ENCODE results near the gene CFAP91.

Gene CFAP91

GRCh38 chr3:119751423-119751822, 48.6 kb downstream of the CFAP91 start:
- no peak overlapping the region for H2BK15ac ChIP-seq (ENCODE audit: low read length)
- H3K14ac ChIP-seq (ENCODE audit: low read length) = no peak overlapping the region
- H3K9me3 ChIP-seq (replicated peaks in 1 of 2; ENCODE audit: control insufficient read depth in 2 of 2, insufficient read depth in 1 of 2, low read depth in 1 of 2, low read length in 2 of 2) = peaks cover 3 to 19% of the 10 kb centered on the region in 2 donors
- H3K23ac ChIP-seq (ENCODE audit: low read depth, low read length, poor library complexity) = no peak overlapping the region
- no peak overlapping the region for H2BK5ac ChIP-seq (ENCODE audit: low read length)
- H3K9ac ChIP-seq (ENCODE audit: low read depth, low read length, poor library complexity) = no peak overlapping the region
- H3K18ac ChIP-seq (ENCODE audit: low read length) = no peak overlapping the region
- H4K91ac ChIP-seq (ENCODE audit: low read depth, low read length, poor library complexity) = no peak overlapping the region
- no peak overlapping the region for H3K4ac ChIP-seq (ENCODE audit: low read length)
- peaks cover 11 to 48% of the 10 kb centered on the region in 2 donors for H3K36me3 ChIP-seq (replicated peaks in 1 of 2; ENCODE audit: control insufficient read depth in 2 of 2, insufficient read depth in 2 of 2, low read length in 2 of 2)
- no peaks in the 10 kb centered on the region for H3K27me3 ChIP-seq (ENCODE audit: control insufficient read depth in 3 of 3, insufficient read depth in 3 of 3, low read depth in 1 of 3, low read length in 3 of 3)
- H2BK120ac ChIP-seq (ENCODE audit: low read depth, low read length) = no peak overlapping the region
- H2AFZ ChIP-seq (ENCODE audit: low read length) = no peak overlapping the region
- no peak overlapping the region for H2BK12ac ChIP-seq (ENCODE audit: low read length)
- no peak for DNase-seq (ENCODE audit: low spot score)
- no peak overlapping the region for H3K4me3 ChIP-seq (ENCODE audit: low read length in 2 of 2)
- H3K79me1 ChIP-seq (ENCODE audit: low read depth, low read length) = no peaks in the 10 kb centered on the region
- no peak overlapping the region for H2AK5ac ChIP-seq (ENCODE audit: low read depth, low read length)
- H4K8ac ChIP-seq (ENCODE audit: low read depth, low read length) = no peak overlapping the region
- no peak overlapping the region for H3K27ac ChIP-seq (replicated peaks; ENCODE audit: low read length)
- H3K4me2 ChIP-seq (ENCODE audit: insufficient read depth, low read length, poor library complexity, severe bottlenecking) = no peak overlapping the region
- WGBS, 2 donors (ENCODE audit: extremely low coverage in 2 of 2, insufficient read length in 2 of 2, insufficient replicate concordance in 1 of 2) = no CpG with 5 or more reads among the region's 3 CpGs
- no peaks in the 10 kb centered on the region for H3K4me1 ChIP-seq (ENCODE audit: control insufficient read depth in 2 of 2, insufficient read depth in 1 of 2, low read depth in 1 of 2, low read length in 2 of 2)
